Measurements from ENCODE around the gene RABGEF1.

GRCh38 chr7:66741710-66742049 is 1.1 kb downstream of the RABGEF1 start:
- TF ChIP-seq EZH2phosphoT487 (IDR thresholded peaks at IDR 0.05; ENCODE audit: borderline replicate concordance) (no peak), CTCF (conservative IDR thresholded peaks at IDR 0.05; ENCODE audit: low read length) (no peak)

All from Loucy (cell line).